GM21825 (cell line): ENCODE measurements around the gene HSPB6.

Source experiments
- ATAC-seq: cut with Tn5 transposase; IDR thresholded peaks from one replicate; pipeline ENCODE4 v1.9.1; 2021; ENCODE audit warnings: mild to moderate bottlenecking, moderate library complexity; ENCODE audit not compliant: unreplicated experiment

The HSPB6 gene

DNA sequence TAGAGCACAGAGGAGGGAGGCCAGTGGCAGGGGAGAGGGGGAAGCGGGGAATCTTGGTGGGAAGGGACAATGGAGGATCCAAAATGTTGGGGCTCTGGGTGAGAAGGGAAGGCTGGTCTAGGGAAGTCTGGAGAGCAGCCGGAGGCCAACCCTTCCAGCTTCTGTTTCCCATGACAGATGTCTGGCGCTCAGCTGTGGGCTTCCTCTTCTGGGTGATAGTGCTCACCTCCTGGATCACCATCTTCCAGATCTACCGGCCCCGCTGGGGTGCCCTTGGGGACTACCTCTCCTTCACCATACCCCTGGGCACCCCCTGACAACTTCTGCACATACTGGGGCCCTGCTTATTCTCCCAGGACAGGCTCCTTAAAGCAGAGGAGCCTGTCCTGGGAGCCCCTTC, 10.3 kb downstream of the HSPB6 start:
- no peak for ATAC-seq

DNA sequence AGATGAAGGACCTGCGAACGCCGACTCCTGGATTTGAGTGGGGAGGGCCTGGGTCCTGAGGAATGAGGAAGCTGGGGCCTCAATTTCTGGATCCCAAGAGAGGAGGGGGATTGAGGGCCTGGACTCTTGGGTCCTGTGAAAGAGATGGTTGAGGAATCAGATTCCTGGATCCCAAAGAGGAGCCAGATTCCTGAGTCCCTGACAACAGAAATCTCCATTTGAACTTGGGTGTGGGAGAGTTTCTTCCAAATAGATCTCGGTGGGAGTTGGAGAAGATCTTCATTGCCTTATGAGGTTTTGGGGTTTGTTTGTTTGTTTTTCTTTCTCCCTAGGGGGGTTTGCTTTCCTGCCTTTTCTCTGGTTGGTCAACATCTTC, 10.8 kb downstream of the HSPB6 start:
- ATAC-seq: no peak

DNA sequence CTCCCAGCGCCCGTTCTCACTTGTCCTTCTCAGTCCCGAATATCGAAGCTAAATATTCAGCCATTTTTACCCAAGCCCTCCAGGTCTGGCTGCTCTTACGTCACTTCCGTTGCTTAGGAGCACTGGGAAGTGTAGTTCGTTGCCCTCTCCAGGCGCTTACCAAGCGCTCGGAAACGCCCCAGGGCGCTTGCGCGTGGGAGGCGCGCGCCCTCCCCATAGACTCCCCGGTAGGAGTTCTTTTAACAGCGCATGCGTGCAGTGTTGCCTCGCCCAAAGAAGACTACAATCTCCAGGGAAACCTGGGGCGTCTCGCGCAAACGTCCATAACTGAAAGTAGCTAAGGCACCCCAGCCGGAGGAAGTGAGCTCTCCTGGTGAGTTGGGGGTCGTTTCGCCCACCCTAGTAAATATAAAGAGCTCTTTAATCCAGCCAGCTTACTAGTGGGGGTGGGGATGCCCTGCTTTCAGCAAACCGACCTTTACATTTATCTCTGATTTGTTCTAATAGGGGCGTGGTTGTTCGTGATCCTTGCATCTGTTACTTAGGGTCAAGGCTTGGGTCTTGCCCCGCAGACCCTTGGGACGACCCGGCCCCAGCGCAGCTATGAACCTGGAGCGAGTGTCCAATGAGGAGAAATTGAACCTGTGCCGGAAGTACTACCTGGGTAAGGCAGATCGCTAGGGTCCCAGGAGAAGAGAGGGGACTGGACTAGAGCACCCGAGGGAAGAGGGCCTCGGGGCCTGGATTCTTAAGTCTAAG, 11.3 kb downstream of the HSPB6 start, which contains the start of the genes PSENEN and U2AF1L4:
PSENEN (plus strand) TSS at position 324 of the 759 bp plus-strand sequence; CDS start at position 604, 280 bp downstream.
U2AF1L4 (minus strand) TSS at position 91 of the 759 bp plus-strand sequence; CDS start at position 64, 27 bp downstream.
- peak; percentile 36 for ATAC-seq

DNA sequence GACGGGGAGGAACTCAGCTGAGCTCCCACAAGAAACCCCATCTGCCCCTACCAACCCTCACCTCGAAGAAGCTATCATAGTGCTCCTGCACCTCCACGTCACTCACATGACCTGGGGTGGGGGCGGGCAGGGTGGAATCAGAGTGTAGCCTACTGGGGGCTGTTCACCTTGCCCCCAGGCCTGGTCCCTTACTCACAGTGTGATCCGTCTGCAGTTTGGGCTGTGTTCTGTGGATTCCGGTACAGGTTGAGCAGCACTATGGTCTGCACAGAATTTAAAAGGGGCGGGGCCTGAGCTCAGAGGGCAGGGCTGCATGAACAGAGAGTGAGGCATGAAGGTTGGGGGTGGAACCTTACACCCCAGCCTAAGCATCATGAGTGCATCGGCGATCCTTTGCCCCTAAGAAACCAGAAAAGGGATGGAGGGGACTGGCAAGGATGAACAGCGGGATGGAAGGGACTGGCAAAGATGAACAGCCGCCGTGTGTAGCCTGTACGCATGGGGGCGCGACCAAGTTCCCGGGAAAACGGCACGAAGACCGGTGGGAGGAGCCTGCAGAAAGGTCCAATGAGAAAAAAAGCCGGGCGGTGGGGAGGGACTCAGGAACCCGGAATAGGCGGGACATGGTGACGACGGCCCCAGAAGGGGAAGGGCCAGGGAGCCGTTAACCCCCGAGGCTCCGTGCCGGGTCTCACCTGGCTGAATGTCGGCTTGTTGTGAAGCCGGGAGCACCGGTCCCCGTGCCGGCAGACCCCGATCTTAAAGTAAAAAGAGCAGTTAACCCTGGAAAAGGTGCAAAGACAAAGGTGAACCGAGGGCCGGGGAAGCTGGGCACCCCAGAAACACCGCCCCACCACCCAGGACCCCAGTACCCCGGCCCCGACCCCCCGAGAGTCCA, 12.2 kb downstream of the HSPB6 start:
- ATAC-seq: peak; percentile 28

DNA sequence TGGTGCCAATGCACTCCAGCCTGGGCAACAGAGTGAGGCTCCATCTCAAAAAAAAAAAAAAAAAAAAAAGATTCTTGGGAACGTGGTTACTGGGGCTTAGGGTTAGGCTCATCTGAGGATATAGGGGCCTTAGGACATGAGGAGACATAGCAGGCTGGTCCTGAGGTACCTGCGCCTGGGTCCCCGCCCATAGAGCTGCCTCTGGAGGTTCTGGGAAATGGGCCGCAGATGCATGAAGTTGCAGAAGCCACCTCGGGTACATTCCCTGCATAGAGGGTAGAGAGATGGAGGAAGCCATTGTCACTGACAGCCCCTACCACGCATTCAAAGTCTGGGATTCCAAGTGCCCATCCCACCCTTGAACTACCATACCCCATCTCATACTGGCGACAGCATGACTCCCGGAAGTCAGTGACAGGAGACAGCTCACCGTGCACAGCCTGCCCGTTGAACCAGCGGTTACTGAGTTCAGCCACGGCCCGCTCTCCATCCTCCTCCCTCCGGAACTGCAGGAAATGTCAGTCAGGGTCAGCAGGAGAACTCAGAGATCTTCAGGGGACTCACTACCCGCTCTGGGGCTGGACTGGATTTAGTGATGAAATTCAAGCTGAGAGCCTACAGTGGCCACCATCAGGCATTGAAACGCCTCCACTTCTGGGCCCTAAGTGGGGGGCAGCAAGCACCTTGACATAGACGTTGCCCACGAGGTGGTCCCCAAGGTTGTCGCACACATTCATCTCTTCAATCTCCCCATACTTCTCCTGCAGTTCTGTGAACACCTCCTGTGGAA, 13.0 kb downstream of the HSPB6 start:
- no peak for ATAC-seq

DNA sequence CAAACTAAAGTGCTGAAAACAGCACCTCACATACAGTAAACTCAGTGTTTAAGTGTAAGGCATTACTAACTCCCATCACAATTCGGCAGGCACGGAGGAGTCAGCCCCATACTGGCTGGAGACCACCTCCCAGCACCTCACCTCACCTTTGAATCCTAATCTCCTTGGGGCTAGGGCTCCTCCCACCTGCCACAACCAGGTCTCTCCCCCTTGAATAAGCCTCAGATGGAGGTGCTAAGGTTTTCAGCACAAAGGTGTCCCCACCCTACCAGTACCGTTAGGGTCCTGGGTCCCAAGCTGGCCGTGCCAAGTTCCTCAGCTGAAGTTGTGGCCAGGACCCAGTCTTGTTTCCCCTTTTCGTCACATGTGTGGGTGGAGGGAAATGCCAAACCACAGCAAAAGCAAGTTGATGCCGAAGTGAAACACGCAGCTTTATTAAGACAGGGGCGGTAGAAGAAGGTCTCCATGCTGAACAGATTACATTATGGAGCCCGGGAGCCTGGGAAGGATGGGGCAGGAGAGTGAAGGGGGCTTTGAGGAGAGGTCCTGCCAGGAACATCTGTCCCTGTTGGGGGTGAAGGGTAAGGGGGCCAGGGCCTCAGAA, 14.6 kb downstream of the HSPB6 start, which contains the start of gene IGFLR1:
IGFLR1 (minus strand) TSS at position 332 of the 604 bp plus-strand sequence. CDS start 1,272 bp downstream, outside the sequence.
- no peak for ATAC-seq

DNA sequence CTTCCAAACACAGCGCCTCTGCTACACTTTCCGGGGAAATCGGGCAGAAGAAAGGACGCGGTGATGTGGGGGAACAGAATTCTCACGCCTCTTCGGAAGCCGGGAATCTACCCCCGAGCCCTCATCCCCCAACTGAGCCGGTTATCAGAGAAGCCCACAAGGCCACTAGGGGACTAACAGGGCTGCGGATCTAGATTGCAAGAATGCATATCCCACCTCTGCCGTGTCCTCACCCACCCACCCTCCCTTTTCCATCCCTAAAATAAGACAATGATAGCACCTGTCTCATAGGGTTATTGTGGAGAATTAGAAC, 15.7 kb downstream of the HSPB6 start:
- ATAC-seq: no peak

DNA sequence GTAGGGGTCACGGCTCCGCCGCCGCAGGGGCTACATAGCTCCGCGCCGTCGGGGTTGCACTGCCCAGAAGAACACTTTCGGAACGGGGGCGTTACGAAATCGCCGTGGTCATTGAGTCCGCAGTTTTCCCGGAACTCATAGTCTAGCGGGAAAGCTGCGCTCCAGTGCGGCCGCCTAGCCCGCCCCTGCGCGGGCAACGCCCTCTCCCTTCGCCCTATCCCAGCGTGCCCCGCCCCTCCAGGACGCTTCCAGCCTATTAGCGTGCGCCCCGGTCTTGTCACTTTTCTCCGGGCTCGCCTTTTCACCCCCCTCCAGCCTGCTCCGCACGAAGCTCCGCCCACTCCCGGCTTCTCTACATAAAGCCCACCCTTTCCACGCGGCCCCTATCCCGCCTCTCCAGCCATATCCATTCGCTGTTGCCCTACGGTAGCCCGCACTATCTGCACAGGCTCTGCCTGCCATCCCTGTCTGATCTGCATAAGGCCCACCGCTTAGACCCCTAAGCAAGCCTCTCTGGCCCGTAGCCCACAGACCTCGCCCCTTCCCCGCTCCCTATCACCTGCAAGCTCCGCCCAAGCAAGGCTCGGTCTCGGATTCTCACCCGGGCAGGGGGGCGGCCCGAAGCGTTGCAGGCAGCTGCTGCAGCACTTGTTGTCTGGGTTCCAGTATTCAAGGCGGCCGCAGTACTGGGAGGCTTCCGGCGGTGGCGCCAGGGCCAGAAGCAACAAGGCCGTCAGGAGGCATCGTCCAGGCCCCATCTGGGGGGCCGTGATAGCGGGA, 16.2 kb downstream of the HSPB6 start:
- ATAC-seq: peak; percentile 48

DNA sequence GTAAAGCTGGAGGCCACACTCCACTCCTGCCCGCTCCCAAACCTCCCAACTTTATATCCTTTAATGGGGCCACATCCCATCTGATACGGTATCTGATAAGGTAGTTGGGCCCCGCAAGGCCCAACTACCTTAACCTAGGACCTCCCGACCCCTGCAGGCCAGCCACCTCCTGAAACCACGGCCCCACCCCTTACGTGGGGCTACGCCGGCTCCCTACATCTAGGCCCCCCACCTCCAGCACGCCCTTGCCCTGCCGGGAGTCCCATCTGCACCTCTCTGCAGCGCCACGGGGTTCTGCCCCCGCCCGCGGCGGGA, 16.8 kb downstream of the HSPB6 start:
- peak; percentile 14 for ATAC-seq

DNA sequence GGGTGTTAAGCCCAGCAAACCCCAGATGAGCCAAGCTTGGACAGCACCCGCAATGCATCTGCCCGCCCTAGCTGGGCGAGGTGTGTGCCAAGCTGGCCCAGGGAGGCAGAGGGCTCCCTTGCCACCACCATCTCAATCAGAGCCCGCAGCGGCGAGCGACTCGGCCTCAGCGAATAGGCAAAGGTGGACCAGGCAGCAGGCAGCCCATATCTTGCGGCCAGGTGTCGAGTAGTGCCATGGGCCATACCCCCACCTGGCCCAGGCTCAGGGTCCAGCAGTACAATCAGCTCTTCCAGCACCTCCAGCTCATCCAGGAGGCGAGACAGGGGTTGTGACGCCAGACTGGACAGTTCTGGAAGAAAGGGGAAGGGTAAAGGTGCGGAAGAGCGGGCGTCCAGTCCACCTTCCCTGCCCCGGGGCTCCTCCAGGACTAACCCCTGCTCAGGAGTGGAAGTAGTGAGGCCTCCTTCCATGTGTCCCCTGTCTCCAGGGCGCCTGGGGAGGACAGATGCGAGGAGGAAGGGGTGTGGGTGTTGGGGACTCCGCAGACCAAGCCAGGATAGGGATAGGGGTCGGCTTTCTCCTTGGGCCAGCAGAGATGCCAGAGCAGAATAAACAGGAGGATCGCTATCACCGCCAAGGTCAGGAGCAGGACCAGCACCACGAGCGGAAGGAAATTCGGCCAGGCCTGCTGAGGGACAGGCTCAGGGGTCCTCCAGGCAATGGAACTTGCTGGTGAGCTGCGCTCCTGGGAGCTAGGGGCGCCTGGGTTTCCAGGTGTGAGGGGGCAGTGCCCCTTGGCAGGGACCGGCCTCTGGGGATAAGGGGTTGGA, 17.3 kb downstream of the HSPB6 start:
- ATAC-seq: no peak

DNA sequence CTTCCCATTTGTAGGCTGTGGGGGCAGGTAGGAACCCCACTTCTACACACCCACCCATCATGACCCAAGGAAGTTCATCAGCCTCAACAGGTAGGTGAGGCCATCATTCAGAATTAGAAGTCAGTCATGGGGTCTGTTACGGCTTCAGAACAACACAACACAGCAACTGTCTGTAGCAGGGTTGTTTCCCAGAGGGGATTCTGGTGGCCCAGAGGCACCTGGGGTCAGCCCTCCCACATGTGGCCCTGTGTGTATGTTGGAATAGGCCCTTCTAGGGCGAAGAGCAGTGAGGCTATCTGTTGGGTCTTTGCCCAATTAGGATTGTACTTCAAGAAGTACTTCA, 18.0 kb downstream of the HSPB6 start:
- ATAC-seq: no peak

DNA sequence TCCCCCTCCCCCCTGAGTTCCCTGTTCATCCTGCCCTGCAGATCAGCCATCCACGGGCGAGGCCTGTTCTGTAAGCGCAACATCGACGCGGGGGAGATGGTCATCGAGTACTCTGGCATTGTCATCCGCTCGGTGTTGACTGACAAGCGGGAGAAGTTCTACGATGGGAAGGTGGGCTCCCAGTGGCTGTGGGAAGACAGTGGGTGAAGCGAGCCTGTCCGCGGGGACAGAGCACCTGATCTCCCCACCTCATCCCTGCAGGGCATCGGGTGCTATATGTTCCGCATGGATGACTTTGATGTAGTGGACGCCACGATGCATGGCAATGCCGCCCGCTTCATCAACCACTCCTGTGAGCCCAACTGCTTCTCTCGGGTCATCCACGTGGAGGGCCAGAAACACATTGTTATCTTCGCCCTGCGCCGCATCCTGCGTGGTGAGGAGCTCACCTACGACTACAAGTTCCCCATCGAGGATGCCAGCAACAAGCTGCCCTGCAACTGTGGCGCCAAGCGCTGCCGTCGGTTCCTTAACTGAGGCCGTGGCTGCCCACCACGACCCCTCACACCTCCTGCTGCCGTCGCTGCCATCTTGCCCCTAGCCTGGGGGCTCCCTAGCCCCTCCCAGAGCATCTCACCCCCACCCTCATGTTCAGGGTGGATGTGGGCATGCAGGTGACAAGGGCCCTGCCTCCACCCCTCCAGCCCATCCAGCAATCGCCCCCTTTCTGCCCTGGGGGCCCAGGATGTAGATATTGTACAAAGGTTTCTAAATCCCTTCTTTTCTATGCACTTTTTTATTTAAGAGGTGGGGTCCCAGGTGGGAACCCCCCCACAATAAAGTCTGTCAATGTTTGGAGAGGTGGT, 18.6 kb downstream of the HSPB6 start:
- ATAC-seq: no peak

DNA sequence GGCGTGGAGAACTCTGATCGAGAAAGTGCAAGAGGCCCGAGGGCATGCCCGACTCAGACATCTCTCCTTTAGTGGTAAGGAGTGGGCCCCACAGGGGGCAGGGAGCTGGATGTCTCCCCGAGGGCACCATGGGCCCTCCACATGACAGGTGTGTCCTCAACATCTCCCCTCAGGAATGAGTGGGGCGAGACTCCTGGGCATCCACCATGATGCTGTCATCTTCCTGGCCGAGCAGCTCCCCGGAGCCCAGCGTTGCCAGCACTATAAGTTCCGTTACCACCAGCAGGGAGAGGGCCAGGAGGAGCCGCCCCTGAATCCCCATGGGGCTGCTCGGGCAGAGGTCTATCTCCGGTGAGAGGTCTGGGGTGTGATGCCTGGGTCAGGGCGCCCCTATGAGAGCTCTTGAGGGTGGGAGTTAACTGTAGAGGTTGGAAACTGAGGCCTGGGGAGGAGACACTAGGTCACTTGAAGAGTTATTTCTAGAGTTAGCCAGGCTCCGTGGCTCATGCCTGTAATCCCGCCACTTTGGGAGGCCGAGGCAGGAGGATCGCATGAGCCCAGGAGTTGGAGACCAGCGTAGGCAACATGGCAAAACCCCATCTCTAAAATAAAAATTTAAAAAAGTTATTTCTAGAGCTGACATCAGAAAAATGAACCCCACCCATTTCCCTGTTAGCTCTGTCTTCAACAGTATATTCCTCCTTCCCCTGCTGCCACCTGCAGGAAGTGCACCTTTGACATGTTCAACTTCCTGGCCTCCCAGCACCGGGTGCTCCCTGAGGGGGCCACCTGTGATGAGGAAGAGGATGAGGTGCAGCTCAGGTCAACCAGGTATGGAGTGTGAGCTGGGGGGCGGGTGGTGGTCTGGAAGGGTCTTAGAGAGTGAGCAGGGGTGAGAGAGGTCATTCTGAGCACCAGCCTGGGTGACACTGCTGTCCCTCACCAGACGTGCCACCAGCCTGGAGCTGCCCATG, 19.6 kb downstream of the HSPB6 start:
- ATAC-seq: no peak

DNA sequence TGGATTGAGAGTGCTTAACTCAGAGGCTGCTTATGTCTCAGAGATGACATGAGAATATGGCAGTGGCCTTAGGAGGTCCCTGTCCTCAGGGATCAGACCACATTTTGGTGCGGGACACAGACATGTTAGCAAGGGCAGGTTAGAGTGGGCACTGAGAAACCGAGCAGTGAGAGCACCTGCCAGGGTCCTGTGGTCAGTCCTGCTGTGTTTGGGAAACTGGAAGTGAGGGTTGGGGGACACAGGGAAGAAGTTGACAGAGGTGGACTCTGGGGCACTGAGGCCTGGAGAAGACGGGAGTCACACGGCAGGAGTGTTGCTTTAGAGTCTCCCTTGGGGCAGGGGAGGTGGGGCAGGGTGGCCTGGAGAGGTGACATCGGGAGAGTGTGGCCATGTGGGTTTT, 21.9 kb downstream of the HSPB6 start:
- no peak for ATAC-seq

DNA sequence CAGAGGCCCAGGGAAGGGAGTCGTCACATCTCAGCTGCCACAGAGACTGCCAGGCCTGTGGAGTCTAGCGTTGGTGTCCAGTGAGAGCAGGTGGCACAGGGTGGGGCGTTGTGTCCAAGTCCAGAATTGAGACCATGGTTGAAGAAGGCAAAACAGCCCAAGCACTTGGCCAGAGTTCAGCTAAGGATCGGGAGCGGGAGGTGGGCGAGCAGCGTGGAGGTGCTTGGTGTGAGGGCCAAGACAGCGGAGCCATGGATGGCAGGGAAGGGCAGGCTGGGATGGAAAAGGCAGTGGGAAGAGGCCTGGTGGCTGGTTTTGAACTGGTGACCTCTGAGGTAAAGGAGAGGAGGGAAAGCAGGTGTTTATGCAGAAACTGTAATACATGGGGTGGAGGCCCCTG, 22.6 kb downstream of the HSPB6 start:
- ATAC-seq: no peak

DNA sequence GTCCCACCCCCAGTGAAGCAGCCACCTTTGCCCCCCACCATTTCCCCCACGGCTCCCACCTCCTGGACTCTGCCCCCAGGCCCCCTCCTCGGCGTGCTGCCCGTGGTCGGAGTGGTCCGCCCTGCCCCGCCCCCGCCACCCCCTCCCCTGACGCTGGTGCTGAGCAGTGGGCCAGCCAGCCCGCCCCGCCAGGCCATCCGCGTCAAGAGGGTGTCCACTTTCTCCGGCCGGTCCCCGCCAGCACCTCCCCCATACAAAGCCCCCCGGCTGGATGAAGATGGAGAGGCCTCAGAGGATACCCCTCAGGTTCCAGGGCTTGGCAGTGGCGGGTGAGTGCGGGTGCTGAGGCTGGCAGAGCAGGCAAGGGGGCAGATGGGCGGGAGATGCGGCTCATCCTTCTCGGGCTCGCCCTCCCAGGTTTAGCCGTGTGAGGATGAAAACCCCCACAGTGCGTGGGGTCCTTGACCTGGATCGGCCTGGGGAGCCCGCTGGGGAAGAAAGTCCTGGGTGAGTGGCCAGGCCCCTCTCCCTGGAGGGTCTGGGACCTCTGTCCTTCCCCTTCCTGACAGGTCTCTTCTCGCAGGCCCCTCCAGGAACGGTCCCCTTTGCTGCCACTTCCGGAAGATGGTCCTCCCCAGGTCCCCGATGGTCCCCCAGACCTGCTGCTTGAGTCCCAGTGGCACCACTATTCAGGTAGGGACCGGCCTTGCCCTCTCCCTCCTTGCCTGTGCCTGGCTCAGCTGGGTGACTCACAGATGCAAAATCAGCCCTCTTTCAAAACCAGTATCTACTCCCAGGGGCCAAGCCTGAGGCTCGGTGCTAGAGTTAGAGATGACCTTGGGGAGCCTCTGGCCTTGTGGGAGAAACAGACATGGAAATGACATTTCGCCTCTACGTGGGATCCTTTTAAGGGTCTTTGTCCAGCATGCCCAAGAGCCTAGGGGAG, 23.4 kb downstream of the HSPB6 start:
- ATAC-seq: no peak
